Activated T-cell treated with anti-CD3 and anti-CD28 coated beads, Interleukin-2, amount 50 U/mL, for 4 hours (primary cell): ENCODE results near the gene ATP6V0D1. TPM values are rescaled to one million over a fixed set of nuclear protein-coding genes. Genes with fewer than 3 reads are reported as not detected.

Experiments used
- ATAC-seq, 2 donors: fragments of 200-7000 bp; cut with Tn5 transposase; one replicate each; pipeline ENCODE4 v1.10.0; 2021
- DNase-seq: peaks from one replicate; pipeline ENCODE4 v3.0.0-alpha.2; 2020
- H3K27me3 Mint-ChIP-seq: one replicate; pipeline ENCODE4 v1.8.0; 2021; ENCODE audit warnings: low read depth, mixed read lengths
- H3K36me3 Mint-ChIP-seq: one replicate; pipeline ENCODE4 v1.8.0; 2022; ENCODE audit warnings: mixed read lengths; ENCODE audit not compliant: insufficient read depth
- H3K4me1 Mint-ChIP-seq: one replicate; pipeline ENCODE4 v1.8.0; 2021; ENCODE audit warnings: low read depth, mixed read lengths
- H3K4me3 Mint-ChIP-seq: one replicate; pipeline ENCODE4 v1.8.0; 2021; ENCODE audit warnings: mild to moderate bottlenecking, moderate library complexity, mixed read lengths
- H3K9me3 Mint-ChIP-seq: one replicate; pipeline ENCODE4 v1.8.0; 2021; ENCODE audit warnings: mixed read lengths
- total RNA-seq, 3 donors: library from RNA; stranded (reverse); gene quantifications; one replicate each; pipeline ENCODE4 v1.2.1, GENCODE V29; 2021

The ATP6V0D1 gene
- total RNA-seq, result 10 to 100 TPM; 36.0 to 49.1 (median 44.5) TPM

GRCh38 chr16:67480833-67481560 lies at the start of gene ATP6V0D1:
ATP6V0D1 (minus strand) TSS chr16:67481157; CDS start chr16:67481086, 71 bp downstream.
- Mint-ChIP-seq H3K36me3 (no peaks in the 10 kb centered on the region), H3K27me3 (no peaks in the 10 kb centered on the region), H3K9me3 (no peaks in the 10 kb centered on the region), H3K4me3 (peak within 1 kb of the TSS; percentile 100), H3K4me1 (peaks cover 43% of the 10 kb centered on the region)
- ATAC-seq, result peak; percentile 93 to 94
- DNase-seq, result peak; percentile 99

DNA sequence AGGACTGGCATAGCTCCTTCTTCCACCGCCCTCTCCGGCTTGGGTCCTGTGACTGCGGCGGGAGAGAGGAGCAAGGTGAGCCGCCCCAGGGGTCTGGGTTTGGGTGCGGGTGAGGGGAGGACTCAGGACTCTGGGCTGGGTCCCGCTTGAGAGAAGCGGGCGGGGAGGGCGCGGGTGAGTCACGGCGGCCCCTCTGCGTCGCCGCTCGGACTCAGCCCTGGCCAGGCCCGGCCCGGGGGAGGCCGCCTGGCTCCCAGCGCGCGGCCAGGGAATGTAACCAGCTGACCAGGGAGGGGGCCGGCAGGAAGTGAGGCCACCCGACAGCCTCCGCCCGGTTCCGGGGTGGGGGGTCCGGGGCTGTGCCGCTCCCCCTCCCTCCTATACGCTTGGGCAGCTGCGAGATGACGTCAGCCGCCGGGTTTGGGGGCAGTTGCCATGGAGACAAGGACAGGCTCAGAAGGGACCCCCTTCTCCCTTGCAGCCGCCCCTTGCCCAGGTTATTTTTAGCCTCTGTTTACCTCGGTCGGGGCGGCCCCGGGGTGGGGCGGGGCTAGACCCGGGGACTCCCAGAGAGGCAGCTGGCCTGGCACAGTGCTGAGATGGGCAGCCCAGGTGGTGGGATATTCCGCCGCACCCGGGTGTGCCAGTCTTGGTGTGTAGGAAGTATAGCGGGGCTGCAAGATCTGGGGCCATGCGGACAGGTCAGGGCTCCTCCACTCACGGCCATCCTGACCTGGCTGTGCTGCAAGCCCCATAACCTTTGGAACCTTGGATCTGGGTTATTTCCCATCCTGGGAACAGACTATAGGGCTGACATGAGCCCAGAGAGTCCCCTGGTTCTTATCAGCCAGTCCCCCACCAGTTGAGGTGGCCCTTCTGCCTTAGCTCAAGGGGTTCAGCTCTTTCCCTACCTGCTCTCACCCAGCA lies 49.3 kb upstream of the ATP6V0D1 start:
- DNase-seq (no peak), ATAC-seq (peak in 1 of 2 donors; percentile 16)
- peaks cover 10% of the 10 kb centered on the region for H3K27me3 Mint-ChIP-seq
- no peaks in the 10 kb centered on the region for H3K36me3 Mint-ChIP-seq
- no peaks in the 10 kb centered on the region for H3K9me3 Mint-ChIP-seq
- peaks cover 28% of the 10 kb centered on the region for H3K4me1 Mint-ChIP-seq
- peak overlapping the region; percentile 77 for H3K4me3 Mint-ChIP-seq

GRCh38 chr16:67529582-67530012 lies 48.6 kb upstream of the ATP6V0D1 start:
- no peak for ATAC-seq
- H3K9me3 Mint-ChIP-seq, result no peaks in the 10 kb centered on the region
- H3K36me3 Mint-ChIP-seq, result no peaks in the 10 kb centered on the region
- peaks cover 28% of the 10 kb centered on the region for H3K4me1 Mint-ChIP-seq
- no peak for DNase-seq
- peak overlapping the region; percentile 77 for H3K4me3 Mint-ChIP-seq
- H3K27me3 Mint-ChIP-seq, result peaks cover 10% of the 10 kb centered on the region

GRCh38 chr16:67528870-67529581 lies 48.1 kb upstream of the ATP6V0D1 start:
- H3K9me3 Mint-ChIP-seq, result no peaks in the 10 kb centered on the region
- H3K4me3 Mint-ChIP-seq, result peak overlapping the region; percentile 77
- H3K36me3 Mint-ChIP-seq, result no peaks in the 10 kb centered on the region
- H3K4me1 Mint-ChIP-seq, result peaks cover 28% of the 10 kb centered on the region
- H3K27me3 Mint-ChIP-seq, result peaks cover 10% of the 10 kb centered on the region
- ATAC-seq, result peak; percentile 57 to 65
- no peak for DNase-seq

DNA sequence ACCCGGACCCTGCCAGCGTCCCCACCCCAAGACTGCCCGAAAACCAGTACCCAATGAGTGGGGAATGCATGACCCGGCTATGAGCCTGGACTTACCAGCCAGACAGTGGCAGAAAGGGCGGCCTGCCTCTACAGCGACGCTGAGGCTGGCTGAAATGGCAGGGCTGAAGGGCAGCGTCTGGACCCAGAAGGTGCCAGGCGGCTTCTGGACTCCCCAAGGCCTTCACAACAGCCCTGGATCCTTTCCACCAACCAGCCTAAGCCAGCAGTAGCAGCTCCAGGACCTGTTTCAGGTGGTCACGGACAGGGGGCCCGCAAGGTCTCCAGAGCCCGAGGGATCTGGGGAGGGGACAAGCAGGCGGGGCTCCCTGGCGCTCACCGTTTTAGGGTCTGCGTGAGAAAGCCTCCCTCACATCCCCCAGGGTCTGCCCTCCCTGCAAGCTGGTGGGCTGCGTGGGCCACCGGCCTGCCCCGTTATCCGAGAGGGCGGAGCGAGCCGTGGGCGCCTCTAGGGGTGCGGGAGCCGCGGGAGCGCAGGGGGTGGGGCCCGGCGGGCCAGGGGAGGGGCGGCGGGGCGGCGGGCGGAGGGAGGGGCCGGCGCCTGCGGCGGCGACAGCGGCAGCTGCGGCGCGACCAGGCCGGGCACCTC lies 47.4 kb upstream of the ATP6V0D1 start, which contains the start of gene RIPOR1:
TSS of gene RIPOR1 (plus strand) at position 608 of the 648 bp plus-strand sequence. CDS start 9,618 bp downstream, outside the sequence.
- peaks cover 10% of the 10 kb centered on the region for H3K27me3 Mint-ChIP-seq
- DNase-seq (peak; percentile 30), ATAC-seq (peak; percentile 79 to 80)
- H3K4me3 Mint-ChIP-seq, result peak within 1 kb of the TSS; percentile 77
- H3K36me3 Mint-ChIP-seq, result no peaks in the 10 kb centered on the region
- peaks cover 26% of the 10 kb centered on the region for H3K4me1 Mint-ChIP-seq
- no peaks in the 10 kb centered on the region for H3K9me3 Mint-ChIP-seq

DNA sequence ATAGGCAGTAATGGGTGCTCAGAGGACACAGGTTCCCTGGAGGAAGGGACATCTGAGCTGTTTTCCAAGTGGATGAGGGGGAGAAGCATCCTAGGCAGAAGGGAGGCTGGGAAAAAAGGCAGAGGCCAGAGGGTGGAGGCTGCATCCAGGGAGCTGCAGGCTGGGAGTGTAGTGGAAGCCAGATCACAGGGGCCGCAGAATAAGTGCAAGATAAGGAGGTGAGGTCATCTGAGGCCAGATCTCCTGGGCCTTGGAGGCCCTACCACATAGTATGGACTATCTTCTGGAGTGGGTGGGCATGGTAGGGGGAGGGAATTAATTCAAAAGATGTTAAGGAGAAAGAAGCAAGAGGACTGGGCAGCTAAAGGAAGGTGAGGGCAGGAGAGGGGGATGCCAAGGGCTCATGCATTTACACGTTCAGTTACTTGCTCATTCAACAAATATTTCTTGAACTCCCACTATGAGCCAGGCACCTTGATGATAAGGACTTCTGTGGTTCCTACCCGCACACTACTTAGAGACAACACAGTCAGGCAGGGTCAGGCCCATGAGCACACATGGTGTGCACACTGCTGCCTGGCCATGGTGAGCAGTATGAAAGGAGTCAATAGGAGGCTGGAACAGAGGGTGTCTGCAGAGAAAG lies 45.3 kb upstream of the ATP6V0D1 start:
- Mint-ChIP-seq H3K4me3 (no peak overlapping the region), H3K4me1 (peaks cover 25% of the 10 kb centered on the region), H3K27me3 (peaks cover 10% of the 10 kb centered on the region), H3K36me3 (no peaks in the 10 kb centered on the region), H3K9me3 (no peaks in the 10 kb centered on the region)
- DNase-seq (no peak), ATAC-seq (no peak)

- H3K9me3 Mint-ChIP-seq, result no peaks in the 10 kb centered on the region
- ATAC-seq, result no peak
- no peak overlapping the region for H3K4me3 Mint-ChIP-seq
- peaks cover 22% of the 10 kb centered on the region for H3K4me1 Mint-ChIP-seq
- peaks cover 4% of the 10 kb centered on the region for H3K27me3 Mint-ChIP-seq
- H3K36me3 Mint-ChIP-seq, result no peaks in the 10 kb centered on the region
- DNase-seq, result no peak
These were observed 44.4 kb upstream of the ATP6V0D1 start for GRCh38 chr16:67525176-67525860.

- ATAC-seq, result peak; percentile 92 to 94
- H3K9me3 Mint-ChIP-seq, result no peaks in the 10 kb centered on the region
- DNase-seq, result peak; percentile 98
- H3K4me3 Mint-ChIP-seq, result peak overlapping the region; percentile 89
- peaks cover 27% of the 10 kb centered on the region for H3K4me1 Mint-ChIP-seq
- no peaks in the 10 kb centered on the region for H3K36me3 Mint-ChIP-seq
- H3K27me3 Mint-ChIP-seq, result no peaks in the 10 kb centered on the region
These were observed 40.3 kb upstream of the ATP6V0D1 start for GRCh38 chr16:67521095-67521804.

DNA sequence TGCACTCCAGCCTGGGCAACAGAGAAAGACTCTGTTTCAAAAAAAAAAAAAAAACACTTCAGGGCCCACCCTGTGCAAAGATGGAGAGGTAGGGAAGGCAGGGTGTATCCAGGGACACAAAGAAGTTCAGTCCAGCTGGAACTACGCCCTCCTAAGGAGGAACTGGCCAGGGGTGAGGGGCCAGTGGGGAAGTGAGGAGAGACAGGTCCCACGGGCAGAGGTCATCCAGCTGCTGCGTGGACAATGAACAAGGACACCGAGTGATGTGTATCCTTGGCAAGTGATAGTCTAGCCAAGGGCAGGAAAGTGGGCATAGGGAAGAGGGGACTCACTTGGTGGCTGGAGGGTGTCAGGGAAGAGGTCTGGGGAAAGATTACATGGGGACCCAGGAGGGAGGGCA lies 38.3 kb upstream of the ATP6V0D1 start:
- no peak overlapping the region for H3K4me3 Mint-ChIP-seq

GRCh38 chr16:67518676-67519075 lies 37.7 kb upstream of the ATP6V0D1 start:
- no peak for DNase-seq
- no peaks in the 10 kb centered on the region for H3K27me3 Mint-ChIP-seq
- no peaks in the 10 kb centered on the region for H3K36me3 Mint-ChIP-seq
- H3K4me3 Mint-ChIP-seq, result no peak overlapping the region
- H3K4me1 Mint-ChIP-seq, result peaks cover 31% of the 10 kb centered on the region
- ATAC-seq, result no peak
- H3K9me3 Mint-ChIP-seq, result no peaks in the 10 kb centered on the region

More for the DNA sequence above, 38.3 kb upstream of the ATP6V0D1 start:
- no peak for ATAC-seq
- H3K9me3 Mint-ChIP-seq, result no peaks in the 10 kb centered on the region
- DNase-seq, result no peak
- peaks cover 31% of the 10 kb centered on the region for H3K4me1 Mint-ChIP-seq
- no peaks in the 10 kb centered on the region for H3K27me3 Mint-ChIP-seq
- H3K36me3 Mint-ChIP-seq, result no peaks in the 10 kb centered on the region

- no peaks in the 10 kb centered on the region for H3K9me3 Mint-ChIP-seq
- no peaks in the 10 kb centered on the region for H3K27me3 Mint-ChIP-seq
- H3K4me1 Mint-ChIP-seq, result peaks cover 31% of the 10 kb centered on the region
- H3K36me3 Mint-ChIP-seq, result no peaks in the 10 kb centered on the region
- H3K4me3 Mint-ChIP-seq, result no peak overlapping the region
- ATAC-seq (no peak), DNase-seq (no peak)
These were observed 36.9 kb upstream of the ATP6V0D1 start for GRCh38 chr16:67517661-67518423.

GRCh38 chr16:67517155-67517445 lies 36.1 kb upstream of the ATP6V0D1 start:
- no peaks in the 10 kb centered on the region for H3K36me3 Mint-ChIP-seq
- no peaks in the 10 kb centered on the region for H3K9me3 Mint-ChIP-seq
- DNase-seq, result no peak
- H3K4me1 Mint-ChIP-seq, result peaks cover 31% of the 10 kb centered on the region
- no peak for ATAC-seq
- H3K4me3 Mint-ChIP-seq, result no peak overlapping the region
- H3K27me3 Mint-ChIP-seq, result no peaks in the 10 kb centered on the region
